IMR-90 (cell line): Measurements from ENCODE around the gene ADTRP. TPM values are rescaled to one million over a fixed set of nuclear protein-coding genes. Genes with fewer than 3 reads are reported as not detected.

Experiments
- ATAC-seq: fragments of 200-7000 bp; cut with Tn5 transposase; 2 replicates; pipeline ENCODE4 v1.9.1; 2020; ENCODE audit warnings: low read depth, mild to moderate bottlenecking, moderate library complexity
- BruUV-seq: library from RNA; stranded (reverse); fragments of 400-500 nt; replicated peaks from 2 replicates; lab custom pipeline; 2021; lab: Mats Ljungman, UMichigan
- CTCF ChIA-PET: fragments of 300-600 bp; formaldehyde crosslinking; extraction: SDS; loops from one replicate; lab custom pipeline; 2021; ENCODE audit warnings: antibody characterized with exemption; lab: Yijun Ruan, JAX
- POLR2A ChIA-PET: fragments of 300-600 bp; sonication (Branson Sonifier 250); formaldehyde crosslinking; loops from one replicate; lab custom pipeline; 2022; ENCODE audit warnings: antibody characterized with exemption; ENCODE audit not compliant: unreplicated experiment; lab: Charles Lee
- DNase-seq: peaks from one replicate; pipeline ENCODE4 v3.0.0; 2013
- H2AFZ ChIP-seq: replicated peaks from 2 replicates; pipeline ENCODE3; 2013; ENCODE audit warnings: low read length, mild to moderate bottlenecking; ENCODE audit not compliant: poor library complexity
- H2AK5ac ChIP-seq: 2 replicates; pipeline ENCODE4 v1.6.1; 2013; ENCODE audit warnings: low read depth, low read length, inconsistent platforms
- H2AK9ac ChIP-seq: replicated peaks from 2 replicates; pipeline ENCODE3; 2013; ENCODE audit warnings: mild to moderate bottlenecking, low read depth, low read length, moderate library complexity; ENCODE audit not compliant: poor library complexity
- H2BK120ac ChIP-seq: 2 replicates; pipeline ENCODE4 v1.6.1; 2013; ENCODE audit warnings: low read depth, low read length, inconsistent platforms
- H2BK15ac ChIP-seq: 3 replicates; pipeline ENCODE4 v1.6.1; 2013; ENCODE audit warnings: low read depth, low read length, inconsistent platforms
- H2BK20ac ChIP-seq: 2 replicates; pipeline ENCODE4 v1.6.1; 2013; ENCODE audit warnings: low read depth, mild to moderate bottlenecking, inconsistent platforms, low read length, moderate library complexity
- H2BK5ac ChIP-seq: 2 replicates; pipeline ENCODE4 v1.6.1; 2013; ENCODE audit warnings: mild to moderate bottlenecking, low read depth, low read length, inconsistent platforms; ENCODE audit not compliant: poor library complexity, severe bottlenecking
- H3K14ac ChIP-seq: replicated peaks from 2 replicates; pipeline ENCODE4 v1.6.1; 2013; ENCODE audit warnings: low read depth, low read length, inconsistent platforms
- H3K18ac ChIP-seq: 2 replicates; pipeline ENCODE4 v1.6.1; 2013; ENCODE audit warnings: low read depth, low read length, control low read depth
- H3K23ac ChIP-seq: 2 replicates; pipeline ENCODE4 v1.6.1; 2013; ENCODE audit warnings: low read depth, low read length, inconsistent platforms
- H3K27ac ChIP-seq: 2 replicates; pipeline ENCODE4 v1.5.1; 2013; ENCODE audit warnings: mild to moderate bottlenecking, control low read depth, low read length; ENCODE audit not compliant: insufficient read depth
- H3K27me3 ChIP-seq: 2 replicates; pipeline ENCODE4 v1.6.1; 2013; ENCODE audit warnings: low read length; ENCODE audit not compliant: control insufficient read depth, insufficient read depth
- H3K36me3 ChIP-seq: 2 replicates; pipeline ENCODE4 v1.6.1; 2013; ENCODE audit warnings: low read length, mixed read lengths; ENCODE audit not compliant: control insufficient read depth, insufficient read depth
- H3K4ac ChIP-seq: 2 replicates; pipeline ENCODE4 v1.6.1; 2013; ENCODE audit warnings: low read depth, low read length, inconsistent platforms
- H3K4me1 ChIP-seq: 2 replicates; pipeline ENCODE4 v1.6.1; 2013; ENCODE audit warnings: low read length, mixed read lengths; ENCODE audit not compliant: control insufficient read depth, insufficient read depth
- H3K4me2 ChIP-seq: 2 replicates; pipeline ENCODE4 v1.6.1; 2013; ENCODE audit warnings: low read depth, mild to moderate bottlenecking, control low read depth, low read length, moderate library complexity
- H3K4me3 ChIP-seq: 2 replicates; pipeline ENCODE4 v1.5.1; 2013; ENCODE audit warnings: low read depth, mild to moderate bottlenecking, control low read depth, low read length, moderate library complexity; ENCODE audit not compliant: insufficient read depth
- H3K56ac ChIP-seq: 2 replicates; pipeline ENCODE4 v1.6.1; 2013; ENCODE audit warnings: low read length, inconsistent platforms; ENCODE audit not compliant: insufficient read depth; ENCODE audit errors: extremely low read depth
- H3K79me1 ChIP-seq, 2 experiments: 2 replicates each; pipeline ENCODE4 v1.6.1; 2013; ENCODE audit warnings: low read length in 2 of 2, inconsistent platforms in 1 of 2, low read depth in 1 of 2
- H3K9ac ChIP-seq: 2 replicates; pipeline ENCODE4 v1.6.1; 2013; ENCODE audit warnings: low read depth, low read length, control low read depth
- H3K9me1 ChIP-seq: 2 replicates; pipeline ENCODE4 v1.6.1; 2013; ENCODE audit warnings: low read length, inconsistent platforms; ENCODE audit not compliant: insufficient read depth
- H3K9me3 ChIP-seq: 2 replicates; pipeline ENCODE4 v1.6.1; 2013; ENCODE audit warnings: low read length; ENCODE audit not compliant: control insufficient read depth, insufficient read depth
- H4K20me1 ChIP-seq: 2 replicates; pipeline ENCODE4 v1.6.1; 2013; ENCODE audit warnings: low read length, inconsistent platforms; ENCODE audit not compliant: insufficient read depth
- H4K5ac ChIP-seq: 2 replicates; pipeline ENCODE4 v1.6.1; 2013; ENCODE audit warnings: mild to moderate bottlenecking, low read depth, low read length, control low read depth
- H4K8ac ChIP-seq, 2 experiments: 2 replicates each; pipeline ENCODE4 v1.6.1; 2013; ENCODE audit warnings: low read depth in 2 of 2, low read length in 2 of 2, control low read depth in 1 of 2, inconsistent platforms in 1 of 2
- H4K91ac ChIP-seq: 2 replicates; pipeline ENCODE4 v1.6.1; 2013; ENCODE audit warnings: low read depth, low read length, inconsistent platforms; ENCODE audit not compliant: insufficient read depth
- BHLHE40 ChIP-seq: fragments of 150-350 bp; IDR thresholded peaks from 2 replicates; pipeline ENCODE4 v1.6.1; 2016; ENCODE audit warnings: mild to moderate bottlenecking, low read depth, low read length
- CEBPB ChIP-seq: IDR thresholded peaks from 2 replicates; pipeline ENCODE4 v1.6.1; 2012; ENCODE audit warnings: low read depth, low read length, improper control_type of control experiment
- CHD1 ChIP-seq: IDR thresholded peaks from 2 replicates; pipeline ENCODE4 v1.6.1; 2012; ENCODE audit warnings: low read depth, low read length, improper control_type of control experiment
- ELK1 ChIP-seq: fragments of 150-350 bp; IDR thresholded peaks from 2 replicates; pipeline ENCODE4 v1.6.1; 2016; ENCODE audit warnings: low read depth, mild to moderate bottlenecking, low read length, moderate library complexity, borderline replicate concordance
- FOS ChIP-seq: fragments of 150-350 bp; IDR thresholded peaks from 2 replicates; pipeline ENCODE4 v1.6.1; 2016; ENCODE audit warnings: low read depth, low read length
- MAFK ChIP-seq: IDR thresholded peaks from 2 replicates; pipeline ENCODE4 v1.6.1; 2012; ENCODE audit warnings: low read depth, low read length, improper control_type of control experiment
- MAZ ChIP-seq: IDR thresholded peaks from 2 replicates; pipeline ENCODE4 v1.6.1; 2012; ENCODE audit warnings: low read depth, mild to moderate bottlenecking, low read length, improper control_type of control experiment, moderate library complexity, borderline replicate concordance
- MXI1 ChIP-seq: IDR thresholded peaks from 2 replicates; pipeline ENCODE4 v1.6.1; 2012; ENCODE audit warnings: low read depth, mild to moderate bottlenecking, low read length, moderate library complexity, borderline replicate concordance
- NFE2L2 ChIP-seq: fragments of 150-350 bp; IDR thresholded peaks from 2 replicates; pipeline ENCODE4 v1.6.1; 2016; ENCODE audit warnings: low read depth, mild to moderate bottlenecking, low read length
- POLR2A ChIP-seq: IDR thresholded peaks from 2 replicates; pipeline ENCODE4 v1.6.1; 2012; ENCODE audit warnings: mild to moderate bottlenecking, low read depth, low read length
- RAD21 ChIP-seq: IDR thresholded peaks from 2 replicates; pipeline ENCODE4 v1.6.1; 2012; ENCODE audit warnings: low read length, improper control_type of control experiment
- RCOR1 ChIP-seq: IDR thresholded peaks from 2 replicates; pipeline ENCODE4 v1.6.1; 2012; ENCODE audit warnings: mild to moderate bottlenecking, low read length, improper control_type of control experiment; ENCODE audit not compliant: insufficient replicate concordance
- RFX5 ChIP-seq: IDR thresholded peaks from 2 replicates; pipeline ENCODE4 v1.8.0; 2012; ENCODE audit warnings: low read depth, mild to moderate bottlenecking, low read length, moderate library complexity
- SMC3 ChIP-seq: fragments of 150-350 bp; IDR thresholded peaks from 2 replicates; pipeline ENCODE4 v1.6.1; 2016; ENCODE audit warnings: low read depth, mild to moderate bottlenecking, antibody characterized with exemption, low read length, moderate library complexity
- USF2 ChIP-seq: fragments of 150-350 bp; IDR thresholded peaks from 2 replicates; pipeline ENCODE4 v1.6.1; 2017; ENCODE audit warnings: mild to moderate bottlenecking, antibody characterized with exemption, low read length, low read depth
- WGBS, 2 experiments: methylation state at CpG; one replicate each; pipeline versions ENCODE4 v1.1.5 to v1.1.7; 2013; ENCODE audit warnings: missing lambda C conversion rate in 2 of 2; ENCODE audit not compliant: insufficient read length in 1 of 2; ENCODE audit errors: extremely low coverage in 2 of 2; 5-methylcytosine and 5-hydroxymethylcytosine counted together
- dilution Hi-C: fragments of 300-500 bp; cut with HindIII; formaldehyde crosslinking; loops from one replicate; pipeline ENCODE4 v1.14.3; 2018; ENCODE audit warnings: low sequenced_read_pairs; ENCODE audit not compliant: unreplicated experiment
- in situ Hi-C: fragments of 300-500 bp; cut with MboI; formaldehyde crosslinking; loops from 3 replicates; pipeline ENCODE4 v1.14.3; 2019; ENCODE audit warnings: low sequenced_read_pairs, inconsistent platforms, mixed read lengths
- intact Hi-C: fragments of 100-400 bp; cut with micrococcal nuclease; formaldehyde crosslinking; loops from 2 replicates; pipeline ENCODE4 v1.10.0; 2022
- polyA plus RNA-seq, 3 experiments: library from polyadenylated mRNA; depleted of rRNA; stranded (reverse); fragments of >200 nt; gene quantifications; 2 replicates each; pipeline ENCODE4 v1.2.3, GENCODE V29; 2012; ENCODE audit warnings: low replicate concordance in 1 of 3
- total RNA-seq: library from RNA; depleted of rRNA; stranded (reverse); fragments of >200 nt; gene quantifications from 2 replicates; pipeline ENCODE4 v1.2.3, GENCODE V29; 2012
- TF ChIP-seq, protein P1 (sequence below): conservative IDR thresholded peaks from 2 replicates; pipeline ENCODE4 v1.5.1; 2012; ENCODE audit warnings: mild to moderate bottlenecking, low read depth, low read length, improper control_type of control experiment

ADTRP gene
- total and polyA plus RNA-seq, 2 of the 4 experiments (the other 2 are of a cell fraction): 0.50 to 0.72 TPM

- intact Hi-C loops (no loop called here), dilution Hi-C loops (no loop called here), in situ Hi-C loops (no loop called here)
- Histone ChIP-seq H2BK15ac (no peak overlapping the region; the same call in 2 of the 3 replicates), H3K18ac (no peak overlapping the region; the same call in 1 of the 2 replicates), H3K4me2 (no peak overlapping the region), H3K9ac (no peak overlapping the region), H2AK9ac (no peak overlapping the region), H3K23ac (no peak overlapping the region), H2AK5ac (no peak overlapping the region), H3K4me1 (peaks cover 8% of the 10 kb centered on the region), H3K9me1 (peaks cover 5% of the 10 kb centered on the region; the same call in 1 of the 2 replicates), H4K91ac (no peak overlapping the region; the same call in 1 of the 2 replicates), H2BK20ac (no peak overlapping the region), H3K4ac (0 out of 2 replicates have a peak overlapping the region, but pooled peaks have one; percentile 2), H4K5ac (no peak overlapping the region), H3K27me3 (no peaks in the 10 kb centered on the region), H3K36me3 (no peaks in the 10 kb centered on the region), H3K14ac (no peak overlapping the region), H3K56ac (no peak overlapping the region), H3K9me3 (no peaks in the 10 kb centered on the region; the same call in none of the 2 replicates), H4K20me1 (no peaks in the 10 kb centered on the region), H2BK5ac (no peak overlapping the region), H3K4me3 (no peak overlapping the region), H2BK120ac (no peak overlapping the region; the same call in 1 of the 2 replicates), H3K79me1 (no peaks in the 10 kb centered on the region), H3K27ac (no peak overlapping the region), H2AFZ (no peak overlapping the region), H4K8ac (no peak overlapping the region)
- ATAC-seq (no peak), DNase-seq (no peak)
- CTCF ChIA-PET: no interaction called here
- no peak for TF ChIP-seq ELK1
- no peak for TF ChIP-seq RFX5
- no peak for TF ChIP-seq NFE2L2
- no peak for TF ChIP-seq USF2
- TF ChIP-seq BHLHE40: no peak
- no peak for TF ChIP-seq CEBPB
- no peak for TF ChIP-seq POLR2A
- TF ChIP-seq, protein P1, sequence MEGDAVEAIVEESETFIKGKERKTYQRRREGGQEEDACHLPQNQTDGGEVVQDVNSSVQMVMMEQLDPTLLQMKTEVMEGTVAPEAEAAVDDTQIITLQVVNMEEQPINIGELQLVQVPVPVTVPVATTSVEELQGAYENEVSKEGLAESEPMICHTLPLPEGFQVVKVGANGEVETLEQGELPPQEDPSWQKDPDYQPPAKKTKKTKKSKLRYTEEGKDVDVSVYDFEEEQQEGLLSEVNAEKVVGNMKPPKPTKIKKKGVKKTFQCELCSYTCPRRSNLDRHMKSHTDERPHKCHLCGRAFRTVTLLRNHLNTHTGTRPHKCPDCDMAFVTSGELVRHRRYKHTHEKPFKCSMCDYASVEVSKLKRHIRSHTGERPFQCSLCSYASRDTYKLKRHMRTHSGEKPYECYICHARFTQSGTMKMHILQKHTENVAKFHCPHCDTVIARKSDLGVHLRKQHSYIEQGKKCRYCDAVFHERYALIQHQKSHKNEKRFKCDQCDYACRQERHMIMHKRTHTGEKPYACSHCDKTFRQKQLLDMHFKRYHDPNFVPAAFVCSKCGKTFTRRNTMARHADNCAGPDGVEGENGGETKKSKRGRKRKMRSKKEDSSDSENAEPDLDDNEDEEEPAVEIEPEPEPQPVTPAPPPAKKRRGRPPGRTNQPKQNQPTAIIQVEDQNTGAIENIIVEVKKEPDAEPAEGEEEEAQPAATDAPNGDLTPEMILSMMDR: no peak
- TF ChIP-seq RAD21: no peak
- no peak for TF ChIP-seq MXI1
- TF ChIP-seq CHD1: no peak
- no peak for TF ChIP-seq MAZ
- no peak for TF ChIP-seq RCOR1
- TF ChIP-seq MAFK: no peak
- no peak for TF ChIP-seq SMC3
- no peak for TF ChIP-seq FOS
- no CpG with 5 or more reads among the region's 2 CpGs for WGBS, 2 experiments
- POLR2A ChIA-PET: interaction anchor here (0.6 kb wide), 1 partner anchor 765 kb away, joined by 4 read pairs; no protein-coding TSS in a partner anchor
- no TSS peak for BruUV-seq
Measured at GRCh38 chr6:11681770-11682169, 96.8 kb downstream of the ADTRP start.
